Parathyroid adenoma (tissue), 2 donors: ENCODE results near the gene SFRP2.
A peak's percentile ranks its signal among the peaks of the same experiment; 100 is the strongest.

Experiments used
- H2AFZ ChIP-seq: fragments of 300-600 bp; sonication (generic); one replicate; pipeline ENCODE4 v1.7.0; 2017; ENCODE audit warnings: antibody characterized with exemption, mild to moderate bottlenecking
- H3K27ac ChIP-seq: fragments of 300-600 bp; sonication (generic); one replicate; pipeline ENCODE4 v1.7.0; 2017
- H3K27me3 ChIP-seq: fragments of 300-600 bp; sonication (generic); one replicate; pipeline ENCODE4 v1.7.0; 2017; ENCODE audit warnings: low read length; ENCODE audit not compliant: control insufficient read depth, insufficient read depth
- H3K36me3 ChIP-seq: fragments of 300-600 bp; sonication (generic); one replicate; pipeline ENCODE4 v1.7.0; 2017; ENCODE audit warnings: low read length; ENCODE audit not compliant: control insufficient read depth, insufficient read depth
- H3K4me1 ChIP-seq: fragments of 300-600 bp; sonication (generic); one replicate; pipeline ENCODE4 v1.7.0; 2017; ENCODE audit warnings: control low read depth
- H3K4me2 ChIP-seq: fragments of 300-600 bp; sonication (generic); one replicate; pipeline ENCODE4 v1.7.0; 2017; ENCODE audit warnings: low read length
- H3K4me3 ChIP-seq: fragments of 300-600 bp; sonication (generic); one replicate; pipeline ENCODE4 v1.7.0; 2017; ENCODE audit warnings: low read depth, low read length
- H3K79me2 ChIP-seq: fragments of 300-600 bp; sonication (generic); one replicate; pipeline ENCODE4 v1.7.0; 2017; ENCODE audit warnings: control low read depth
- H3K9ac ChIP-seq: fragments of 300-600 bp; sonication (generic); one replicate; pipeline ENCODE4 v1.7.0; 2017; ENCODE audit warnings: mild to moderate bottlenecking
- H3K9me3 ChIP-seq: fragments of 300-600 bp; sonication (generic); one replicate; pipeline ENCODE4 v1.7.0; 2017; ENCODE audit warnings: low read length; ENCODE audit not compliant: control insufficient read depth
- TF ChIP-seq, protein P1 (sequence below): fragments of 300-600 bp; sonication (generic); IDR thresholded peaks from one replicate; pipeline ENCODE4 v1.7.0; 2017; ENCODE audit warnings: antibody characterized with exemption, mild to moderate bottlenecking
- donor health status: primary hyperparathyroidism.

The SFRP2 gene

DNA sequence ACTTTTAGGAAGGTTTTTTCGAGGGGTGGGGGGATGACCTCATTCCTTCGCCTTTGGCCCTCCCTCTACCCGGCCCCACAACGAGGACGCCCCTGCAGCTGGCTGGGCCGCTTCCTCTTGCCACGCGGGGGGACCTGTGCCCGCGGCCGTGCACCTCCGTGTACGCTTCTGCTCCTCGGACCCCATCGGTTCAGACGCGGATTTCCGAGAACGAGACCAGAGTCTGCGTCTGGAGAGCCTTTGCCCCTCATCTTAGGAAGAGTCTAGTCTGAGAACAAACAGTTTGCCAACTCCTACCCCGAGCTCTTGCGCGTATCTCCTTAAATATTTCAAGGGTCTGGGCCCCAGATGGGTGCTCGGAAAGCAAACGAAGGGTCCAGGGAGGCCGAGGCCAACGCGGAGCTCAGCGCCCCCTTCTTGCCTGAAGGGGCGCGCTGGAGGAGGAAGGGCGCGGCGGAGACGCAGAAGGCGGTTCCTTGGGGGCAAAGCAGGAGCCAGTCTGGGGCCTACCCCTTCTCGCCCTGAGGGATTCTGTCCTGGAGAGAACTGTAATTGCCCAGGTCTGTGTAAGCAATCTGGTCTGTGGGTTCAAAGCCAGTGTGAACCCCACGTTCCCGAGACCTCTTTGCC, 3.9 kb upstream of the SFRP2 start:
- TF ChIP-seq, protein P1, sequence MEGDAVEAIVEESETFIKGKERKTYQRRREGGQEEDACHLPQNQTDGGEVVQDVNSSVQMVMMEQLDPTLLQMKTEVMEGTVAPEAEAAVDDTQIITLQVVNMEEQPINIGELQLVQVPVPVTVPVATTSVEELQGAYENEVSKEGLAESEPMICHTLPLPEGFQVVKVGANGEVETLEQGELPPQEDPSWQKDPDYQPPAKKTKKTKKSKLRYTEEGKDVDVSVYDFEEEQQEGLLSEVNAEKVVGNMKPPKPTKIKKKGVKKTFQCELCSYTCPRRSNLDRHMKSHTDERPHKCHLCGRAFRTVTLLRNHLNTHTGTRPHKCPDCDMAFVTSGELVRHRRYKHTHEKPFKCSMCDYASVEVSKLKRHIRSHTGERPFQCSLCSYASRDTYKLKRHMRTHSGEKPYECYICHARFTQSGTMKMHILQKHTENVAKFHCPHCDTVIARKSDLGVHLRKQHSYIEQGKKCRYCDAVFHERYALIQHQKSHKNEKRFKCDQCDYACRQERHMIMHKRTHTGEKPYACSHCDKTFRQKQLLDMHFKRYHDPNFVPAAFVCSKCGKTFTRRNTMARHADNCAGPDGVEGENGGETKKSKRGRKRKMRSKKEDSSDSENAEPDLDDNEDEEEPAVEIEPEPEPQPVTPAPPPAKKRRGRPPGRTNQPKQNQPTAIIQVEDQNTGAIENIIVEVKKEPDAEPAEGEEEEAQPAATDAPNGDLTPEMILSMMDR = no peak
- no peak overlapping the region for H3K27ac ChIP-seq
- H3K36me3 ChIP-seq = no peaks in the 10 kb centered on the region
- peak overlapping the region; percentile 3 for H3K4me3 ChIP-seq
- no peak overlapping the region for H2AFZ ChIP-seq
- H3K27me3 ChIP-seq = no peaks in the 10 kb centered on the region
- no peak overlapping the region for H3K9ac ChIP-seq
- H3K4me1 ChIP-seq = no peaks in the 10 kb centered on the region
- H3K79me2 ChIP-seq = no peaks in the 10 kb centered on the region
- H3K9me3 ChIP-seq = no peaks in the 10 kb centered on the region
- H3K4me2 ChIP-seq = peak overlapping the region; percentile 52

DNA sequence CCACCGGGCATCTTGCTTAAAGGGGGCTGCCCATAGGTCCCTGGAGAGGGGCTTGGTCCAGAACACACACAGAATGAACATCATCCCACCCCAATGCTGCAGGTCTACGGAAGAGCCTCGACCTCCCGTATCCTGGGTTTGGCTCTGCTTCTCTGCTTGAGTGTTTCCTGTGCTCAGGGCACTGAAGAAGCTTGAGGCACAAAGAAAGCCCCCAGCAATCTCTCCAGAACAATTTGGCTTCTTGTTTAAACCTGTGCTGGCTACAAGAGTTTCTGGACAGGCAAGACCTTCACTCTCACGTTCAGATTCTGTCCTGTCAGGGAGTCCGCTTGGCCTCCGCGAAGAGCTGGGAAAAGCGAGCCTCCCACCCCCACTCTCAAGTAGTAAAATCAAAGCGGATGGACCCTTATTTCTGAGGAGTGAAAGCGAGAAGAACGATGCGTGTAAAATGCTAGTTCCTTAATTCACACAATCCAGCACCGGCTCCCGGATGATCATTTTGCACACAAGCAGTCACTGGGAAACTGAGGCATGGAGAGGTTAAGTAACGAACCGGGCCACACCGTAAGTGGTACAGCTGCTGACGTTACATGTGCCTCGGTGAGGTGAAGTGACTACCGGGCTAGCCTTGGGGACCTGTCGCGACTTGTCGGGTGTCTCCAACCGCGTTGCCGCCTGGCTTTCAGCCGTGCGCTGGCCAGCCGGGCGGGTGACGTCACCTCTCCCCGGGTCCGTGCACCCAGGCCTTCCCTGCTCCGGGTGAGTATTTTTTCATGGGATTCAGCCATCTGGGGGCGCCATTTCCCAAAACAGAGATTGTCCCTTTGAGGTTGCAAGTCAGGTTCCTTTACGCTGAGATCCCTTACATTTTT, 3.1 kb upstream of the SFRP2 start:
- Histone ChIP-seq H3K9me3 (no peaks in the 10 kb centered on the region), H3K27me3 (peaks cover 2% of the 10 kb centered on the region), H3K4me3 (peak overlapping the region; percentile 3), H3K27ac (no peak overlapping the region), H3K9ac (no peak overlapping the region), H2AFZ (no peak overlapping the region), H3K4me2 (peak overlapping the region; percentile 52), H3K4me1 (no peaks in the 10 kb centered on the region), H3K36me3 (no peaks in the 10 kb centered on the region), H3K79me2 (no peaks in the 10 kb centered on the region)
- TF ChIP-seq, protein P1 = no peak

DNA sequence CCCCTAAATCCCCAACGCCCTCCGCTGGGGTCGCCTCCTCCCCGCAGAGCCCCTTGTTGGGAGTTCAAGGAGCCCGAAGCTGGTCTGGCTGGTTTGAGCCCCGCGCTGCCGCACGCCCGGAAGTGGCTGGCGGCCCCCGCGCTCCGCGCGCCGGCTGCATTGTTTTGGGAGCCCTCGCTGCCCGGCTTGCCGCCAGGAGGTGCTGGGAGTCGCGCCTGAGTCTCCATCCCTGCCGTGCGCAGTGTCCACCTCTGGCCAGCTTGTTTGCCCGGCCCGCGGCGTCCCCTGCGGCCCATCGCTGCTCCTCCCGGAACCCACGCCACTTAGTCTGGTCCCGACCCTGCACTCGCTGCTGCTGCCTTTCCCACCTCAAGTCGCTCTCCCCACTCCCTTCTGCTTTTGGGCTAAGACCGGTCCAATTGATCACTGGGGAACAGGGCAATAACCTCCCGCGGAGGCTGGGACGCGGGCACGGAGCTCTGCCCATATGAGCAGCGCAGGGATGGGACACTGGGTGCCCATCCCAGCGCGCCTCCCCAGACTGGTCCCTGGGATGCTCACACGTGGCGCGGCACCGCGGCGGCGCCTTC, 2.2 kb upstream of the SFRP2 start:
- H3K4me3 ChIP-seq = no peak overlapping the region
- TF ChIP-seq, protein P1 = no peak
- H3K27me3 ChIP-seq = peaks cover 3% of the 10 kb centered on the region
- peak overlapping the region; percentile 59 for H3K4me2 ChIP-seq
- H3K4me1 ChIP-seq = no peaks in the 10 kb centered on the region
- H2AFZ ChIP-seq = no peak overlapping the region
- no peaks in the 10 kb centered on the region for H3K9me3 ChIP-seq
- no peaks in the 10 kb centered on the region for H3K79me2 ChIP-seq
- no peak overlapping the region for H3K9ac ChIP-seq
- no peaks in the 10 kb centered on the region for H3K36me3 ChIP-seq
- no peak overlapping the region for H3K27ac ChIP-seq

DNA sequence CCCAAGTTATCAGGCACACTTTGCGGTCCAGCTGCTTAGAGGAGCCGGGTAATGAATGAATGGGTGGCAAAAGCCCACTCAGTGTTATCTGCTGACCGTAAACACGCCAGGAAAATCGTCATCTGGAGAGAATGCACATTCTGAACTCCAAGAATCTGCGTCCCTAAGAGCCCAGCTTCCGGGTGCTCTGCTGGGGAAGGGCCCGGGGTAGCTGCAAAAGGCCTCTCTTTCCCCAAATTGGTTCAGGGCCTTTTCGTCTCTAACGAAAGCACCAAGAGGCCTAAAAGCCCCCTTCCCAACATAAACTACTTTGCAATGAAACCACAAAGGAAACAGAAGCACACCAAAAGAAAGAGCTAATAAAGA, 1.6 kb upstream of the SFRP2 start:
- Histone ChIP-seq H3K4me2 (peak overlapping the region; percentile 59), H3K4me1 (no peaks in the 10 kb centered on the region), H3K36me3 (no peaks in the 10 kb centered on the region), H2AFZ (no peak overlapping the region), H3K27me3 (peaks cover 3% of the 10 kb centered on the region), H3K79me2 (no peaks in the 10 kb centered on the region), H3K9ac (no peak overlapping the region), H3K9me3 (no peaks in the 10 kb centered on the region), H3K27ac (no peak overlapping the region), H3K4me3 (no peak overlapping the region)
- TF ChIP-seq, protein P1 = no peak
